Colonic mucosa (tissue), 4 donors: ENCODE data around the gene CDH4. TPM values are rescaled to one million over a fixed set of nuclear protein-coding genes. Genes with fewer than 3 reads are reported as not detected.

Source experiments
- DNase-seq: peaks from one replicate; pipeline ENCODE4 v3.0.0-alpha.2; 2020
- H3K27ac ChIP-seq: fragments of 200-600 bp; one replicate; pipeline ENCODE4 v1.8.0; 2021
- H3K27me3 ChIP-seq: fragments of 200-600 bp; one replicate; pipeline ENCODE4 v1.8.0; 2021
- H3K36me3 ChIP-seq: fragments of 200-600 bp; one replicate; pipeline ENCODE4 v1.8.0; 2021
- H3K4me1 ChIP-seq: fragments of 200-600 bp; one replicate; pipeline ENCODE4 v1.8.0; 2021; ENCODE audit warnings: mild to moderate bottlenecking
- H3K4me3 ChIP-seq: fragments of 200-600 bp; one replicate; pipeline ENCODE4 v1.8.0; 2021
- H3K9ac ChIP-seq, 2 donors: one replicate each; pipeline ENCODE4 v1.7.0; 2013; ENCODE audit warnings: control low read depth in 2 of 2, low read depth in 2 of 2, low read length in 2 of 2
- H3K9me3 ChIP-seq: fragments of 200-600 bp; one replicate; pipeline ENCODE4 v1.8.0; 2021
- CTCF ChIP-seq: fragments of 200-600 bp; IDR thresholded peaks from one replicate; pipeline ENCODE4 v1.8.0; 2022; ENCODE audit warnings: antibody characterized with exemption, mild to moderate bottlenecking
- intact Hi-C: fragments of 100-400 bp; cut with DNase I; formaldehyde crosslinking; loops from one replicate; pipeline ENCODE4 v1.14.1; 2022
- total RNA-seq, 2 donors: library from RNA; stranded (reverse); fragmentation: NEBNext Ultra II Directional in 1 of 2; extraction: Animal tissue kit (Norgen Biotek cat#: 25700) in 1 of 2; gene quantifications; one replicate each; pipeline ENCODE4 v1.2.1, GENCODE V29; 2021
- donor health status: healthy.
- donor health status: DM: no; HTN: no; CAD: no.
- donor health status: DM: no; HTN: no; CAD: no.

Gene CDH4
- total RNA-seq, 2 donors from 2014 or later = 0.08 TPM; not detected in 1

GRCh38 chr20:61576372-61576771 is 324.3 kb downstream of the CDH4 start:
- no peaks in the 10 kb centered on the region for H3K27me3 ChIP-seq

GRCh38 chr20:61577065-61577464 is 325.0 kb downstream of the CDH4 start:
- intact Hi-C loops = no loop called here
- Histone ChIP-seq H3K9ac (no peak overlapping the region), H3K36me3 (no peaks in the 10 kb centered on the region), H3K9me3 (no peaks in the 10 kb centered on the region), H3K4me3 (no peak overlapping the region), H3K27me3 (no peaks in the 10 kb centered on the region), H3K4me1 (no peaks in the 10 kb centered on the region), H3K27ac (no peak overlapping the region)
- no peak for TF ChIP-seq CTCF
- DNase-seq = no peak

More at GRCh38 chr20:61576372-61576771, 324.3 kb downstream of the CDH4 start:
- no peak for DNase-seq
- Histone ChIP-seq H3K4me1 (no peaks in the 10 kb centered on the region), H3K9ac (no peak overlapping the region), H3K36me3 (no peaks in the 10 kb centered on the region), H3K27ac (no peak overlapping the region), H3K9me3 (no peaks in the 10 kb centered on the region), H3K4me3 (no peak overlapping the region)
- intact Hi-C loops = no loop called here
- TF ChIP-seq CTCF = no peak

GRCh38 chr20:61579908-61580307 is 327.8 kb downstream of the CDH4 start:
- Histone ChIP-seq H3K27ac (no peak overlapping the region), H3K9ac (no peak overlapping the region), H3K4me1 (no peaks in the 10 kb centered on the region), H3K9me3 (no peaks in the 10 kb centered on the region), H3K4me3 (no peak overlapping the region), H3K36me3 (no peaks in the 10 kb centered on the region), H3K27me3 (no peaks in the 10 kb centered on the region)
- TF ChIP-seq CTCF = no peak
- intact Hi-C loops = no loop called here
- no peak for DNase-seq

GRCh38 chr20:61580958-61581824 is 329.1 kb downstream of the CDH4 start:
- no peak overlapping the region for H3K9ac ChIP-seq
- no peaks in the 10 kb centered on the region for H3K4me1 ChIP-seq
- DNase-seq = no peak
- H3K27me3 ChIP-seq = no peaks in the 10 kb centered on the region
- H3K36me3 ChIP-seq = no peaks in the 10 kb centered on the region
- intact Hi-C loops = no loop called here
- H3K9me3 ChIP-seq = no peaks in the 10 kb centered on the region
- no peak overlapping the region for H3K27ac ChIP-seq
- no peak overlapping the region for H3K4me3 ChIP-seq
- no peak for TF ChIP-seq CTCF

GRCh38 chr20:61581825-61582188 is 329.7 kb downstream of the CDH4 start:
- Histone ChIP-seq H3K27ac (no peak overlapping the region), H3K27me3 (no peaks in the 10 kb centered on the region), H3K9me3 (no peaks in the 10 kb centered on the region), H3K4me3 (no peak overlapping the region), H3K9ac (no peak overlapping the region), H3K4me1 (no peaks in the 10 kb centered on the region), H3K36me3 (no peaks in the 10 kb centered on the region)
- no peak for DNase-seq
- intact Hi-C loops = no loop called here
- TF ChIP-seq CTCF = no peak
